AG04449 (cell line): Measurements from ENCODE around the gene S100A12.

ENCODE experiments used
- CTCF ChIA-PET: fragments of 350-600 bp; formaldehyde crosslinking; extraction: SDS; loops from one replicate; lab custom pipeline; 2021; ENCODE audit warnings: antibody characterized with exemption; lab: Yijun Ruan, JAX
- POLR2A ChIA-PET: fragments of 400-600, 350-600 bp; formaldehyde crosslinking; extraction: SDS; loops from one replicate; lab custom pipeline; 2020; ENCODE audit warnings: antibody characterized with exemption, inconsistent platforms; lab: Yijun Ruan, JAX
- DNase-seq: peaks from one replicate; pipeline ENCODE4 v3.0.0-alpha.2; 2010; ENCODE audit warnings: low read depth, low spot score
- H3K4me3 ChIP-seq: 2 replicates; pipeline ENCODE4 v1.5.1; 2011; ENCODE audit warnings: low read depth, mild to moderate bottlenecking, control low read depth, low read length
- CTCF ChIP-seq: IDR thresholded peaks from one replicate; pipeline ENCODE4 v1.5.1; 2011; ENCODE audit warnings: mild to moderate bottlenecking, moderate library complexity, low read length, control low read depth, inconsistent platforms; ENCODE audit not compliant: insufficient read depth; ENCODE audit errors: missing control alignments

Gene S100A12

GRCh38 chr1:153345187-153346076 is 30.0 kb downstream of the S100A12 start:
- ChIA-PET POLR2A (no interaction called here), CTCF (interaction anchor here (1.1 to 2.1 kb wide), 5 partner anchors 9 to 151 kb away, joined by 3 to 11 read pairs (median 6); no protein-coding TSS in a partner anchor)
- no peak for DNase-seq
- H3K4me3 ChIP-seq = no peak overlapping the region
- no peak for TF ChIP-seq CTCF

GRCh38 chr1:153344718-153345025 is 30.7 kb downstream of the S100A12 start:
- DNase-seq = no peak
- H3K4me3 ChIP-seq = no peak overlapping the region
- ChIA-PET POLR2A (no interaction called here), CTCF (interaction anchor here (1.2 to 2.7 kb wide), 4 partner anchors 8 to 151 kb away, joined by 3 to 16 read pairs (median 8); no protein-coding TSS in a partner anchor)
- no peak for TF ChIP-seq CTCF

GRCh38 chr1:153343811-153344717 is 31.4 kb downstream of the S100A12 start:
- no peak for DNase-seq
- ChIA-PET POLR2A (no interaction called here), CTCF (interaction anchor here (1.2 to 2.7 kb wide), 4 partner anchors 8 to 152 kb away, joined by 3 to 16 read pairs (median 8); no protein-coding TSS in a partner anchor)
- no peak overlapping the region for H3K4me3 ChIP-seq
- no peak for TF ChIP-seq CTCF

- ChIA-PET CTCF (interaction anchor here (1.3 to 2.7 kb wide), 3 partner anchors 9 to 153 kb away, joined by 3 to 16 read pairs (median 11); no protein-coding TSS in a partner anchor), POLR2A (no interaction called here)
- TF ChIP-seq CTCF = no peak
- no peak for DNase-seq
- no peak overlapping the region for H3K4me3 ChIP-seq
Observed at GRCh38 chr1:153343040-153343681, 32.3 kb downstream of the S100A12 start.

- H3K4me3 ChIP-seq = no peak overlapping the region
- ChIA-PET POLR2A (no interaction called here), CTCF (interaction anchor here (2.7 kb wide), 1 partner anchor 10 kb away, joined by 16 read pairs; no protein-coding TSS in a partner anchor)
- no peak for TF ChIP-seq CTCF
- no peak for DNase-seq
Observed at GRCh38 chr1:153342178-153342577, 33.2 kb downstream of the S100A12 start.
